ENCODE measurements around the gene ACER2. TPM values are rescaled to one million over a fixed set of nuclear protein-coding genes. Genes with fewer than 3 reads are reported as not detected.

ACER2 gene
- total and polyA plus RNA-seq, 5 donors from 2014 or later = 0.21 to 2.9 (median 0.87) TPM

GRCh38 chr9:19479874-19480273, 71.1 kb downstream of the ACER2 start:
- DNase-seq = no peak
- ATAC-seq (ENCODE audit: low read depth in 2 of 2) = no peak
- H3K4me1 Mint-ChIP-seq = no peaks in the 10 kb centered on the region
- peaks cover 24% of the 10 kb centered on the region for H3K27me3 Mint-ChIP-seq
- Histone ChIP-seq H3K27ac (ENCODE audit: insufficient read depth, low read length, poor library complexity, severe bottlenecking) (no peak overlapping the region), H3K27me3 (ENCODE audit: control insufficient read depth, insufficient read depth, low read length) (no peaks in the 10 kb centered on the region), H3K4me1 (ENCODE audit: control insufficient read depth, insufficient read depth, low read length, poor library complexity, severe bottlenecking) (no peaks in the 10 kb centered on the region), H3K9me3 (ENCODE audit: control insufficient read depth in 2 of 2, low read length in 2 of 2) (no peaks in the 10 kb centered on the region), H3K4me3 (ENCODE audit: low read depth, low read length) (no peak overlapping the region), H3K36me3 (ENCODE audit: control insufficient read depth, insufficient read depth, low read length) (no peaks in the 10 kb centered on the region)
- H3K9me3 Mint-ChIP-seq = no peaks in the 10 kb centered on the region
- no peaks in the 10 kb centered on the region for H3K36me3 Mint-ChIP-seq
- H3K27ac Mint-ChIP-seq = no peak overlapping the region
- H3K4me3 Mint-ChIP-seq = no peak overlapping the region

GRCh38 chr9:19480345-19480744, 71.5 kb downstream of the ACER2 start:
- DNase-seq (no peak), ATAC-seq (ENCODE audit: low read depth in 2 of 2) (no peak)
- H3K4me3 Mint-ChIP-seq = no peak overlapping the region
- H3K9me3 Mint-ChIP-seq = no peaks in the 10 kb centered on the region
- Histone ChIP-seq H3K27me3 (ENCODE audit: control insufficient read depth, insufficient read depth, low read length) (no peaks in the 10 kb centered on the region), H3K36me3 (ENCODE audit: control insufficient read depth, insufficient read depth, low read length) (no peaks in the 10 kb centered on the region), H3K4me3 (ENCODE audit: low read depth, low read length) (no peak overlapping the region), H3K9me3 (ENCODE audit: control insufficient read depth in 2 of 2, low read length in 2 of 2) (no peaks in the 10 kb centered on the region), H3K4me1 (ENCODE audit: control insufficient read depth, insufficient read depth, low read length, poor library complexity, severe bottlenecking) (no peaks in the 10 kb centered on the region), H3K27ac (ENCODE audit: insufficient read depth, low read length, poor library complexity, severe bottlenecking) (no peak overlapping the region)
- H3K27me3 Mint-ChIP-seq = peaks cover 24% of the 10 kb centered on the region
- no peaks in the 10 kb centered on the region for H3K4me1 Mint-ChIP-seq
- H3K27ac Mint-ChIP-seq = no peak overlapping the region
- no peaks in the 10 kb centered on the region for H3K36me3 Mint-ChIP-seq

GRCh38 chr9:19481121-19481870, 72.5 kb downstream of the ACER2 start:
- H3K4me3 ChIP-seq (ENCODE audit: low read depth, low read length) = no peak overlapping the region
- no peaks in the 10 kb centered on the region for H3K27me3 ChIP-seq (ENCODE audit: control insufficient read depth, insufficient read depth, low read length)
- H3K27ac ChIP-seq (ENCODE audit: insufficient read depth, low read length, poor library complexity, severe bottlenecking) = no peak overlapping the region
- Mint-ChIP-seq H3K27ac (no peak overlapping the region), H3K36me3 (no peaks in the 10 kb centered on the region), H3K27me3 (peaks cover 23% of the 10 kb centered on the region), H3K4me3 (no peak overlapping the region), H3K9me3 (no peaks in the 10 kb centered on the region), H3K4me1 (no peaks in the 10 kb centered on the region)
- no peaks in the 10 kb centered on the region for H3K4me1 ChIP-seq (ENCODE audit: control insufficient read depth, insufficient read depth, low read length, poor library complexity, severe bottlenecking)
- H3K9me3 ChIP-seq (ENCODE audit: control insufficient read depth in 2 of 2, low read length in 2 of 2) = no peaks in the 10 kb centered on the region
- ATAC-seq (ENCODE audit: low read depth in 2 of 2) (no peak), DNase-seq (no peak)
- no peaks in the 10 kb centered on the region for H3K36me3 ChIP-seq (ENCODE audit: control insufficient read depth, insufficient read depth, low read length)

- peaks cover 23% of the 10 kb centered on the region for H3K27me3 Mint-ChIP-seq
- no peak overlapping the region for H3K27ac Mint-ChIP-seq
- no peaks in the 10 kb centered on the region for H3K9me3 Mint-ChIP-seq
- H3K36me3 Mint-ChIP-seq = no peaks in the 10 kb centered on the region
- H3K4me3 ChIP-seq (ENCODE audit: low read depth, low read length) = no peak overlapping the region
- no peaks in the 10 kb centered on the region for H3K4me1 Mint-ChIP-seq
- H3K4me3 Mint-ChIP-seq = no peak overlapping the region
- DNase-seq (no peak), ATAC-seq (ENCODE audit: low read depth in 2 of 2) (no peak)
- no peaks in the 10 kb centered on the region for H3K27me3 ChIP-seq (ENCODE audit: control insufficient read depth, insufficient read depth, low read length)
- no peaks in the 10 kb centered on the region for H3K9me3 ChIP-seq (ENCODE audit: control insufficient read depth in 2 of 2, low read length in 2 of 2)
- H3K4me1 ChIP-seq (ENCODE audit: control insufficient read depth, insufficient read depth, low read length, poor library complexity, severe bottlenecking) = no peaks in the 10 kb centered on the region
- no peaks in the 10 kb centered on the region for H3K36me3 ChIP-seq (ENCODE audit: control insufficient read depth, insufficient read depth, low read length)
- H3K27ac ChIP-seq (ENCODE audit: insufficient read depth, low read length, poor library complexity, severe bottlenecking) = no peak overlapping the region
These were observed 73.2 kb downstream of the ACER2 start for GRCh38 chr9:19481971-19482404.

GRCh38 chr9:19484699-19485098, 75.9 kb downstream of the ACER2 start:
- no peaks in the 10 kb centered on the region for H3K4me1 ChIP-seq (ENCODE audit: control insufficient read depth, insufficient read depth, low read length, poor library complexity, severe bottlenecking)

GRCh38 chr9:19485193-19485592, 76.4 kb downstream of the ACER2 start:
- Mint-ChIP-seq H3K27ac (no peak overlapping the region), H3K4me1 (no peaks in the 10 kb centered on the region), H3K4me3 (no peak overlapping the region), H3K27me3 (peaks cover 15% of the 10 kb centered on the region), H3K36me3 (no peaks in the 10 kb centered on the region), H3K9me3 (no peaks in the 10 kb centered on the region)
- Histone ChIP-seq H3K4me1 (ENCODE audit: control insufficient read depth, insufficient read depth, low read length, poor library complexity, severe bottlenecking) (no peaks in the 10 kb centered on the region), H3K36me3 (ENCODE audit: control insufficient read depth, insufficient read depth, low read length) (no peaks in the 10 kb centered on the region), H3K4me3 (ENCODE audit: low read depth, low read length) (no peak overlapping the region), H3K27me3 (ENCODE audit: control insufficient read depth, insufficient read depth, low read length) (no peaks in the 10 kb centered on the region), H3K9me3 (ENCODE audit: control insufficient read depth in 2 of 2, low read length in 2 of 2) (no peaks in the 10 kb centered on the region), H3K27ac (ENCODE audit: insufficient read depth, low read length, poor library complexity, severe bottlenecking) (no peak overlapping the region)
- no peak for ATAC-seq (ENCODE audit: low read depth in 2 of 2)
- DNase-seq = no peak

More at GRCh38 chr9:19484699-19485098, 75.9 kb downstream of the ACER2 start:
- no peaks in the 10 kb centered on the region for H3K36me3 Mint-ChIP-seq
- no peaks in the 10 kb centered on the region for H3K4me1 Mint-ChIP-seq
- H3K27me3 Mint-ChIP-seq = peaks cover 15% of the 10 kb centered on the region
- Histone ChIP-seq H3K27me3 (ENCODE audit: control insufficient read depth, insufficient read depth, low read length) (no peaks in the 10 kb centered on the region), H3K4me3 (ENCODE audit: low read depth, low read length) (no peak overlapping the region), H3K27ac (ENCODE audit: insufficient read depth, low read length, poor library complexity, severe bottlenecking) (no peak overlapping the region), H3K36me3 (ENCODE audit: control insufficient read depth, insufficient read depth, low read length) (no peaks in the 10 kb centered on the region), H3K9me3 (ENCODE audit: control insufficient read depth in 2 of 2, low read length in 2 of 2) (no peaks in the 10 kb centered on the region)
- H3K9me3 Mint-ChIP-seq = no peaks in the 10 kb centered on the region
- DNase-seq = no peak
- no peak overlapping the region for H3K4me3 Mint-ChIP-seq
- no peak for ATAC-seq (ENCODE audit: low read depth in 2 of 2)
- no peak overlapping the region for H3K27ac Mint-ChIP-seq

GRCh38 chr9:19486803-19487202, 78.0 kb downstream of the ACER2 start:
- Mint-ChIP-seq H3K4me3 (no peak overlapping the region), H3K27ac (no peak overlapping the region), H3K36me3 (no peaks in the 10 kb centered on the region), H3K9me3 (no peaks in the 10 kb centered on the region), H3K4me1 (no peaks in the 10 kb centered on the region), H3K27me3 (peaks cover 15% of the 10 kb centered on the region)
- Histone ChIP-seq H3K36me3 (ENCODE audit: control insufficient read depth, insufficient read depth, low read length) (no peaks in the 10 kb centered on the region), H3K27me3 (ENCODE audit: control insufficient read depth, insufficient read depth, low read length) (no peaks in the 10 kb centered on the region), H3K27ac (ENCODE audit: insufficient read depth, low read length, poor library complexity, severe bottlenecking) (no peak overlapping the region), H3K4me3 (ENCODE audit: low read depth, low read length) (no peak overlapping the region), H3K4me1 (ENCODE audit: control insufficient read depth, insufficient read depth, low read length, poor library complexity, severe bottlenecking) (no peaks in the 10 kb centered on the region), H3K9me3 (ENCODE audit: control insufficient read depth in 2 of 2, low read length in 2 of 2) (no peaks in the 10 kb centered on the region)
- no peak for DNase-seq
- ATAC-seq (ENCODE audit: low read depth in 2 of 2) = no peak

GRCh38 chr9:19488721-19489120, 79.9 kb downstream of the ACER2 start:
- Histone ChIP-seq H3K9me3 (ENCODE audit: control insufficient read depth in 2 of 2, low read length in 2 of 2) (no peaks in the 10 kb centered on the region), H3K4me3 (ENCODE audit: low read depth, low read length) (no peak overlapping the region), H3K4me1 (ENCODE audit: control insufficient read depth, insufficient read depth, low read length, poor library complexity, severe bottlenecking) (no peaks in the 10 kb centered on the region), H3K36me3 (ENCODE audit: control insufficient read depth, insufficient read depth, low read length) (no peaks in the 10 kb centered on the region), H3K27ac (ENCODE audit: insufficient read depth, low read length, poor library complexity, severe bottlenecking) (no peak overlapping the region), H3K27me3 (ENCODE audit: control insufficient read depth, insufficient read depth, low read length) (peaks cover 3% of the 10 kb centered on the region)
- DNase-seq (no peak), ATAC-seq (ENCODE audit: low read depth in 2 of 2) (no peak)
- H3K4me1 Mint-ChIP-seq = peaks cover 5 to 10% (median 7%) of the 10 kb centered on the region in 4 donors
- no peaks in the 10 kb centered on the region for H3K9me3 Mint-ChIP-seq
- H3K36me3 Mint-ChIP-seq = no peaks in the 10 kb centered on the region
- peaks cover 14% of the 10 kb centered on the region for H3K27me3 Mint-ChIP-seq
- H3K27ac Mint-ChIP-seq = no peak overlapping the region
- H3K4me3 Mint-ChIP-seq = no peak overlapping the region
